GM21367 (cell line): ENCODE data around the gene ARG2.

Experiments used
- ATAC-seq: cut with Tn5 transposase; IDR thresholded peaks from one replicate; pipeline ENCODE4 v1.9.1; 2021; ENCODE audit not compliant: unreplicated experiment

ARG2 gene

DNA sequence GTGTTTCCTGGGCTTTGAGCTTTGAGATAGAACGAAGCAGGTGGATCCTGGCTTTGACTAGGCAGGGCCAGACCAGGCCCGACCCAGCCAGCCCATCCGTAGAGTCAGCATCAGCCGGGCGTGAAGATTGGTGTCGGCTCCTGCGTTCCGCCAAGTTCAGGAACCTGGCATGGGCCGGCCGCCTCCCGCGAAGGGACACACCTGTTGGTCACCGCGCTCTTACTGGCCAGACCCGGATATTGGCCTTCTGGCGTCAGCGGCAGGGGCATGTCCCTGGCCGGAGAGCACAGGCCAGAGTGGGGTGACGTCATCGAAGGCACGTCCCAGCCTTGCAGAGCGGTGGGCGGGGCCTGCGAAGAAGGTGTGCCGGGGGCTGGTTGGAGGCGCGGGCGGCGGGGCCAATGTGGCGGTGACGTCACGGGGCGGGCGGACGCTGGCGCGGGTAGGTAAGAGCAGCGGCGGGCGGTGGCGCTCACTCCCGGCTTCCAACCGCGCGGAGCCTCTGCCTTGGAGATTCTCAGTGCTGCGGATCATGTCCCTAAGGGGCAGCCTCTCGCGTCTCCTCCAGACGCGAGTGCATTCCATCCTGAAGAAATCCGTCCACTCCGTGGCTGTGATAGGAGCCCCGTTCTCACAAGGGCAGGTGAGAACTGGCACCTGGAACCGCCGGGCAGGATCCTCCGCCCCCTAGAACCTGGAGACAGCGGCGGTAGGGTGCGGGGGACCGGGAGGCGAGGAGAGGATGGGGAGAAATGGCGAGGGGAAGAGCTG is at the start of gene ARG2:
TSS of gene ARG2 (plus strand) at position 475 of the 771 bp plus-strand sequence. CDS start at position 533, 58 bp downstream.
- ATAC-seq: peak; percentile 72

- ATAC-seq: no peak
Observed at GRCh38 chr14:67570453-67570852, 49.3 kb upstream of the ARG2 start.

DNA sequence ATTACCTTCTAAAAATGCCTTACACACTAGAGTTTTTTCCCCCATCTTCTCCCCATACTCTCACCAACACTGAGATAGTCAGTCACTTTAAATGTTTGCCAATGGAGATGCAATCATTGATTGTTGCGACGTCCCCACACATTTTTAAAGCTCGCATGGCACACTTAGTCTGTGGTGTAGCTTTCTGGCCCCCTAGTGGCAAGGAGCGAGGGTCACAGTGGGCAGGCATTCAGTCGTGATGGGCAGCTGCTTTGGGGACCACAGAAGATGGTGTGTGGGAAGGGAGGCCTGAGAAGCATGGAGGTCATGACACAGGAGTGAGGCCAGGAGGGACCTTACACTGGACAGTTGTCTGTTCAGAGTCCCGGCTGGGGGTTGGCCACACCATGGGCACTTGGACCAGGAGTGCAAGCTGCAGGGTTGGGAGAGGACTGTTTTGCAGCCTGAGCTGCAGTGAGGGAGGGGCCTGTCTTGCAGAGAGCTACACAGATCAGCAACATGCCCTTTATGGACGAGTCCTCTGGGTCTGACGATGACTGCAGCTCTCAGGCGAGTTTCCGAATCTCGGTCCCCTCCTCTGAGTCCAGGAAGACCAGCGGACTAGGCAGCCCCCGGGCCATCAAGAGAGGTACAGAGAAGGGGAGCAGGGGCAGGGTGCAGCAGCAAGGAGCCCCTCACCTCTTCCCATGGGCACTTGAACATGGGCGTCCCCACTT is 48.3 kb upstream of the ARG2 start:
- ATAC-seq: peak; percentile 57

- ATAC-seq: no peak
Observed at GRCh38 chr14:67571991-67572323, 47.8 kb upstream of the ARG2 start.

- no peak for ATAC-seq
Observed at GRCh38 chr14:67572608-67573007, 47.1 kb upstream of the ARG2 start.

DNA sequence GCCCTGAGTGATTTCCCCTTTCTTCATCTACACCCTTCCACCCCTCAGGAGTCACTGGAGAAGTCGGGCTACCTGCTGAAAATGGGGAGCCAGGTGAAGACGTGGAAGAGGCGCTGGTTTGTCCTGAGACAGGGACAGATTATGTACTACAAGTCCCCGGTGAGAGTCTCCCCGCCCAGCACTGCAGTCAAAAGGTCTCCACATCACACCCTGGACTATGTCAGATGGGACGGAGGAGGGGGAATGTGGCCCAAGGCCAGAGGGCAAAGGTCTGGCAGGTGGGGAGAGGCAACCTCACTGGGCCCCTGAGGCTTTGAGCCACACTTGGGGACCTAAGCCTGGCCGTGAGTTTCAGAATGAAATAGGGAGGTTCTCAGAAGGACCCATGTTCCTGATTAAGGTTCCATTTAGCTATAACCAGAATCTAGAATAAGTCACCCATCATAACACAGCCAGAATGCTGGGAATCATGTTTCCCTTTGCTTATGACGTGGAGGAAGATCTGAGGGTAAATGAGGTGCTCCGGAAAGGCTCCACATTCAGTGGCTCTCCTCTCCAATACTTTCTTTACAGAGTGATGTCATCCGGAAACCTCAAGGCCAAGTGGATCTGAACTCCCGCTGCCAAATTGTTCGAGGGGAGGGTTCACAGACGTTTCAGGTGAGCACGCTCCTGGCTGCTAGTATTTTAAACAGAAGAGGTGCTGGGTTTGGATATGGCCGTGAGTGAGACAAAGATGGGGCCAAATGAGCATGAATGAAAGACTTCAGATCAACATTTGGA is 46.3 kb upstream of the ARG2 start:
- no peak for ATAC-seq

DNA sequence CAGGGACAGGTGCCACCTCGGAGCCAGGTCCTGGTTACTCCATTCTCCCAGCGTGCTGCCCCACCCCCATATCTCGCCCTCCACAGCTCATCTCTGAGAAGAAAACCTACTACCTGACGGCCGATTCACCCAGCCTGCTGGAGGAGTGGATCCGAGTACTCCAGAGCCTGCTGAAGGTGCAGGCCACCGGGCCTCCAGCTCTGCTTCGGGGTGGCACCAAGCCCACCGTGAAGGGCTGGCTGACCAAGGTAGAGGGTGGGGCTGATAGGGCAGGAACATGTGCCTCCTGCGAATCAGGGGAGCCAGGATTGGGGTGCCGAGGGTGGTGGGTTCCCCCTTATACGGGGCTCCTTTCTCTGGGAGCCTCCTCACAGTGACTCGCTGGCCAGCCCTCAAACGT is 45.6 kb upstream of the ARG2 start:
- no peak for ATAC-seq

DNA sequence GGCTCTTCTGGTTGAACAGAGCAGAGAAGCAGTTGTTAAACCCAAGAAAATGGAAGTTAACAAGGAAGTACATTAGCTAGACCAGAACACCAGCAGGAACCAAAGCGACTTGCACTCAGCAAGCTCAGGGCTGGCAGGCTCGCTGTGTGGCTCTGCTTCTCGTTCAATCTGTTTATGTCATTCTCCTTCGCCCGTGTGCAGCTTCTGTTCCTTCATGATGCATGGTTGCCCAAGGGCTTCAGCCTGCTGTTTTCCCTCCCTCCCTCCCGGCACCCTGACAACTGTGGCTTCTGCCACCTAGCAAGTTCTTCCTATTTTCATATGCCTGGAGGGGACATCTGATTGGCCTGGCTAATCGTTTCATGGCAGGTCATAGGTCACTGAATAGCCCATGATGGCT is 44.9 kb upstream of the ARG2 start:
- ATAC-seq: no peak

DNA sequence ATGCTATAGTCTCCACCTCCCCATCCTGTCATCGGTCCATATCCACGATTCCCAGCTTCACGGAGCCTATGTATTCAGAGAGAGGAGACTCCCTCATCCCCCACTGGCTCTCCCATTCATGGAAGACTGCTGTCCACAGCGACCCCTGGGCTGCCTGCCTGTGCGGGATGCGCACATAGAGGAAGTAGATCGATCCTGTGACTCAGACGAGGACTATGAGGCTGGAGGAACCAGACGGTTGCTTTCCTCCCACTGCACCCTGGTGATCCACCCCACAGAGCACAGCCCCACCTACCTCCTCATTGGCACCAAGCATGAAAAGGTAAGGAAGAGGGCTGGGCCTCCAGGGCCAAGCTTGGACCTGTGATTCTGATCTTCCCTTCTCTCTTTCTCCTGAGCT is 44.0 kb upstream of the ARG2 start:
- ATAC-seq: no peak

GRCh38 chr14:67576216-67576955 is 43.3 kb upstream of the ARG2 start:
- no peak for ATAC-seq

DNA sequence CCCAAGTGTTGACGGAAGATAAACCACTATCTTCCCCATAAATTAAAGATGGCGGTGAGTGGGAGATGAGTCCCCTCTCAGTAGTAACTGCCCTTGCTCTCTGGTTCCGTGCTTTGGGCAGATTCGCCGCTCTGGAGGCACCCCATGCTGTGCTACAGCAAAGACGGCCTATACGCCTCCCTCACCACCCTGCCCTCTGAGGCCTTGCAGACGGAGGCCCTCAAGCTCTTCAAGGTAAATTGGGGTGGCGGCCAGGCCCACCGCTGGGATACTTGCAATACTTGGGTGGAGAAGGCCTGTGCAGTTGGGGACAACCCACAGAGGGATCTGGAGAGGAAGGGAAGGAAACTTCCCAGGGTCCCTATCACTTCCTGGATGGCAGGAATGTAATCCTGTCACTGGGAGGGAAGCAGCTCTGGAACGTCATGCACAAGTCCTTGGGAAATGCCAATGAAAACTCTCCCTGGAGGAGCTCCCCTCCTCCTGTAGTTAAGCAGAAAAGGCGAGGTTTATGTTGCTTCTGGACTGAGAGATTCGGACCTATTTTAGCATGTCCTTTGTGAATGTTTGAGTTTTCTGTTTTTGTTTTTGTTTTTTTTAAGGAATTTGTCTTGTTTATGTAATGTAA is 42.4 kb upstream of the ARG2 start:
- ATAC-seq: no peak

- ATAC-seq: no peak
Observed at GRCh38 chr14:67577909-67578749, 41.6 kb upstream of the ARG2 start.

DNA sequence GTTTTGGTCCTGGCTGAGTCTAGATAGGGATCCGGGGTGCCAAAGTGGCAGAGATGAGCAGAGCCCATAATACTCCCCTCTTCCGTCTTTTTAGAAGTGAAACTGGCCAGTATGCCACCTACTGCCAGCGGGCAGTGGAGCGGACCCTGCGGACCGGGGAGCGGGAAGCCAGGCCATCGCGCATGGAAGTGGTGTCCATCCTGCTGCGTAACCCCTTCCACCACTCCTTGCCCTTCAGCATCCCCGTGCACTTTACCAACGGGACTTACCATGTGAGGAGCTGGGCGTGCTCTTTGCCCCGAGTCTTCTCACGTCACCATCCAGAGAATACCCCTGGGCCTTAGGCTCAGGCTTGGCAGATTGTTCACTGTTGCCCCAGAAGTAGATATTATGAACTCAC is 40.7 kb upstream of the ARG2 start:
- no peak for ATAC-seq

DNA sequence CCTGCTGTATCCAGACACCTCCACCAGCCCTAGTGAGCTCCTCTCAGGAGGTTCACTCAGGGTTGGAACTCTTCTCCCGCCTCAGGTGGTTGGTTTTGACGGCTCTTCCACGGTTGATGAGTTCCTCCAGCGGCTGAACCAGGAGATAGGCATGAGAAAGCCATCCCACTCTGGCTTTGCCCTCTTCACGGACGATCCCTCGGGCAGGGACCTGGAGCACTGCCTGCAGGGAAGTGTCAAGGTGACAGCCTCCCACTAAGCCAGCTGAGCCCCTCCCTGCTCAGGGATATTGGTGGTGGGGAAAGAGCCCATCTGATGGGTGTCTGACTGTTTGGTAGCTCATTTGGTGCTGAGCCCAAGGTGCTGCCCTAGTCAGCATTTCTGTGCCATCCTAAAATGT is 40.1 kb upstream of the ARG2 start:
- no peak for ATAC-seq

DNA sequence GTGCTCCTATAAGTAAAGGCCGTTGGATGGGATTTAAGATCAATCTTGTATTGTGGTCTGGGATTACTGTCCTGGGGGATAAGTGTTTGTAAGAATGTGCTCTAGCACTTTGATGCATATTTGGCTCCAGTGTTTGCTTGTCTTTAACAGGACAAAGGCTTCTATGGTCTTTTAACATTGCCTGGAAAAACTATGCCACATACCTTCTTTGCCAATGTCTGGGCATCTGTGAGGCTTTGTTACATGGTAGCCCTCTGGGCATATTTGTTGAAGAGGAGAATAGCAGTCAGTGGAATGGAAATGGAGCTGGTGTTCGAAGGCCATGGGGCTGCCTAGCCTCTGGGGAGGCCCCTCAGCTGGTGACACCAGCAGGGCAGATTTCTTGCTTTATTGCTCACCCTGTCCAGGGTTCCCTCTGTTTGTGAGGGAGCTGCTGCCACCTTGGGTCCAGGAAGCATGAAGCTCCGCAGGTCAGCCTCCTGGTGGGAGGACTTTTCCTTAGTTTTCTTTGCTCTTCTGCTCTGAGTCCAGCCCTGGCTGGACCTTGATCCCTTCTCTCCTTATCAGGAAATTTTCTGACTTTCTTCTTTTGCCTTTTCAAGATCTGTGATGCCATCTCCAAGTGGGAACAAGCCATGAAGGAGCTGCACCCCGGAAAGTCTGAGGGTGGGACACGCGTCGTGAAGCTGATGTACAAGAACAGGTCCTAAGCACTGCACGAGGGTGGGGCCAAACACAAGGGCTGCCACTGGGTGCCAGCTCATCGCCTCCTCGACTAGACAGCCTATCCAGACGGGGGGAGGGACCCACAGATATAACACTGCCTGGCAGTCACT is 39.2 kb upstream of the ARG2 start:
- ATAC-seq: no peak

GRCh38 chr14:67581643-67582042 is 38.1 kb upstream of the ARG2 start:
- no peak for ATAC-seq

- ATAC-seq: no peak
Observed at GRCh38 chr14:67582061-67582460, 37.7 kb upstream of the ARG2 start.

- ATAC-seq: no peak
Observed at GRCh38 chr14:67583711-67584644, 35.7 kb upstream of the ARG2 start.
